ENCODE data around the gene AK1.

AK1 gene

DNA sequence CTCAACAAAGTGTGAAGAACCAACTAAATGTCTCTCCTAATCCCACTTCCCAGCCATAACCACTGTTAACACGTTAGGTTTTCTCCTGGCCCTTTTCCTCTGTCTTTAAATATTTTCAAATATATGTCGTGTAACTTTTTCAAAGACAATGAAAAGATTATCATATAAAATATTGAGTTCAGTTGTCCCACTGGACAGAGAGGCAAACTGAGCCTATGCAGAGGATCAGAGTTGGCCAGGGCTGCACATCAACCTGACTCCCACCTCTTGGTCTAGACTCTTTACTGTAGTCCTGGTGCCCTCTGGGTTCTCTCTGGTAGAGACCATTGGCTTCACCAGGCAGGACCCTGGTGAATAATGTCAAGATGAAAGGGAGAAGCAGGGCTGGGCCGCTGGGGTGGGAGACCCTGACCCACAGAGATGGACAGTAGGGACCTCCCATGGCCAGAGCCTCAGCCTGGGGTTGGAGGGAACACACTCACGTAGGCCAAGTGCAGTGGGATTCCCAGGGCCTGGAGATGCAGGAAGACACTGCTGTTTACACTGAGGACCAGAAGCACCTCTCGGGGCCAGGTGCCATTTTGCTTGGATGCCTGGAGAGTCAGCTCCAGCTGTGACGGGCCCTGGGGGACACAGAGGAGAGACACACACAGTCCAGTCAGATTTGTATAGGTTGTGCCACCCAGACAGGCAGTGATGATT lies 48.1 kb downstream of the AK1 start:
- peak overlapping the region in 2 of 11 experiments; percentile 3 to 49; a peak in 2 of 22 replicates for H3K9ac ChIP-seq
- no peaks in the 10 kb centered on the region for H3K9me3 ChIP-seq (replicated peaks in 1 of 11)
- no peak overlapping the region for H3K27ac ChIP-seq
- peaks cover 0 to 50% (median 14%) of the 10 kb centered on the region in 11 experiments; a peak in 10 of 22 replicates for H4K20me1 ChIP-seq
- no peaks in the 10 kb centered on the region for H3K27me3 ChIP-seq
- H3K4me2 ChIP-seq: peak overlapping the region in 7 of 11 experiments; percentile 2 to 31 (median 12); a peak in 5 of 22 replicates
- no peak for TF ChIP-seq Cebpa-rat (IDR thresholded peaks at IDR 0.05)
- peaks cover 44 to 95% (median 85%) of the 10 kb centered on the region in 10 experiments for H3K4me1 ChIP-seq
- peaks cover 51 to 82% (median 65%) of the 10 kb centered on the region in 11 experiments for H3K36me3 ChIP-seq
- no peak overlapping the region for H3K4me3 ChIP-seq

DNA sequence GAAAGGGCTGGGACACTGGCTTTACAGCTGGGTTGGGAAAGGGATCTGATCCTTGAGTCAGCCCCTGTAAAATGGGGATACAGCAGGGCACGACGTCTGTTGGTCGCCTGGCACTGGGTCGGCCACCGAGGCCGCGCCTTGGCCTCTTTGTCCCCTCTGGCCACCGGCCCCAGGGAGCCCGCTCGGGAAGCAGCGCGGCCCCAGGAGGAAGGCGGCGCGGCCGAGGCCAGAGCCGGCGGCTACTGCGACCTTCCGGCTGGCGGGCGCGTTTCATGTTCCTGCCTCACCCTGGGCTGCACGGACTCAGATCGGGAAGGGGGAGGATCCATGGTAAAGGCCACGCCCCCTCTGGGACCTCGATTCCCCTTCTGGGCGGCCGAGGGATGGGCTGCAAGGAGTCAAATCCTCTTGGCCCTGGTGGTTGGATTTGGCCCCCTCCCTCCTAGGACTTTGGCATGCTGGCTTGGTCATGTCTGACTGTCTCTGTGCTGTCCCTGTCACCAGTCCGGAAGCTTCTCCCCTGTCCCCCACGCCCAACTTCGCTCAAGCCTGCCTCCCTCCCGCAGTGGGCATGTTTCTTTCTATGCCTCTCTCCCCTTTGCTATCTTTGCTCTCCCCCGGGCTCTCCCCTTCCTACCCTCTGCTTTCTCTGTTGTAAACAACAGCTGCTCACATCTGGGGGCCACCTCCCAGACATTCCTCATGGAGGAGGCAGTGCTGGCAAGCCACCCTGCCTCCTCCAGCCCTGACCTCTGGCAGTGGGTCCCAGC lies 49.0 kb downstream of the AK1 start:
- no peak for TF ChIP-seq Cebpa-rat (IDR thresholded peaks at IDR 0.05)
- peak overlapping the region in 4 of 11 experiments; percentile 10 to 29 (median 18); a peak in 3 of 22 replicates for H3K4me2 ChIP-seq

DNA sequence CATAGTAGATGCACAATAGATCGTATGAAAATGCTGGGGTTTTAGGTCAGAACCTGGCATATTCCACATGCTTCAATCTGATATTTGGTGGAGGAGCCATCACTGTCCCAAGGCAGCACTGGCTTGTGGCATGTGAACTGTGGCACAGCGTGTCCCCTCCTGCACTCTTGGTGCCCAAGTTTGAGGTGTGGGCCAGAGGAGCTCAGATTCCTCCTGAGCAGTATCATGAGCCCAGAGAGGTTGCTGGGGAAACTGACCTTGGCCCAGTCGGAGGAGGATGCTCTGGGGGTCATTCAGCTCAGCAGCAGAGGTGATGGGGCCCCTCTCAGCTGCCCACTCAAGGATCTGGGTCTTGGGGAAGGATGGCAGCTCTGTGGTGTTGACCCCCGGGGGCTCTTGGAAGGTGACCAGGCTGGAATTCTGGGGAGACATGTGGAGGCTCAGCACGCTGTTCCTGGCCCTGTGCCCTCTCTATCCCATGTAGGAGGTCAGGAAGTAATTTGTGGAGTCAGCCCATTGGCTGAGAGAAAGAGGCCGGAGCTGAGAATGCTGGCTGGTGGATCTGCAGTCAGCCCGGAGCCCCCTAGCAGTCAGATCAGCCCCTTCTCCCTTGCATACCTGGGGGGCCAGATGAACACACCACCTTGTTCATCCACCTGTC lies 51.1 kb downstream of the AK1 start:
- TF ChIP-seq Cebpa-rat (IDR thresholded peaks at IDR 0.05): no peak
- H3K27me3 ChIP-seq: no peaks in the 10 kb centered on the region
- peaks cover 0 to 54% (median 14%) of the 10 kb centered on the region in 11 experiments; a peak in 10 of 22 replicates for H4K20me1 ChIP-seq
- peak overlapping the region in 9 of 11 experiments; percentile 4 to 64 (median 39); a peak in 15 of 22 replicates for H3K4me2 ChIP-seq
- no peak overlapping the region for H3K4me3 ChIP-seq
- no peak overlapping the region for H3K27ac ChIP-seq
- no peaks in the 10 kb centered on the region for H3K9me3 ChIP-seq (replicated peaks in 1 of 11)
- peaks cover 21 to 66% (median 56%) of the 10 kb centered on the region in 10 experiments for H3K4me1 ChIP-seq
- H3K9ac ChIP-seq: peak overlapping the region in 4 of 11 experiments; percentile 3 to 17 (median 15); a peak in 5 of 22 replicates
- peaks cover 60 to 98% (median 82%) of the 10 kb centered on the region in 11 experiments for H3K36me3 ChIP-seq

More for the DNA sequence above, 49.0 kb downstream of the AK1 start:
- peak overlapping the region in 2 of 11 experiments; percentile 3 to 49; a peak in 2 of 22 replicates for H3K9ac ChIP-seq
- H3K9me3 ChIP-seq (replicated peaks in 1 of 11): no peaks in the 10 kb centered on the region
- peaks cover 0 to 49% (median 14%) of the 10 kb centered on the region in 11 experiments; a peak in 10 of 22 replicates for H4K20me1 ChIP-seq
- H3K36me3 ChIP-seq: peaks cover 59 to 91% (median 74%) of the 10 kb centered on the region in 11 experiments
- H3K4me3 ChIP-seq: no peak overlapping the region
- peaks cover 37 to 87% (median 76%) of the 10 kb centered on the region in 10 experiments for H3K4me1 ChIP-seq
- peak overlapping the region in 2 of 11 experiments; percentile 10 to 27; a peak in 2 of 22 replicates for H3K27ac ChIP-seq
- no peaks in the 10 kb centered on the region for H3K27me3 ChIP-seq

DNA sequence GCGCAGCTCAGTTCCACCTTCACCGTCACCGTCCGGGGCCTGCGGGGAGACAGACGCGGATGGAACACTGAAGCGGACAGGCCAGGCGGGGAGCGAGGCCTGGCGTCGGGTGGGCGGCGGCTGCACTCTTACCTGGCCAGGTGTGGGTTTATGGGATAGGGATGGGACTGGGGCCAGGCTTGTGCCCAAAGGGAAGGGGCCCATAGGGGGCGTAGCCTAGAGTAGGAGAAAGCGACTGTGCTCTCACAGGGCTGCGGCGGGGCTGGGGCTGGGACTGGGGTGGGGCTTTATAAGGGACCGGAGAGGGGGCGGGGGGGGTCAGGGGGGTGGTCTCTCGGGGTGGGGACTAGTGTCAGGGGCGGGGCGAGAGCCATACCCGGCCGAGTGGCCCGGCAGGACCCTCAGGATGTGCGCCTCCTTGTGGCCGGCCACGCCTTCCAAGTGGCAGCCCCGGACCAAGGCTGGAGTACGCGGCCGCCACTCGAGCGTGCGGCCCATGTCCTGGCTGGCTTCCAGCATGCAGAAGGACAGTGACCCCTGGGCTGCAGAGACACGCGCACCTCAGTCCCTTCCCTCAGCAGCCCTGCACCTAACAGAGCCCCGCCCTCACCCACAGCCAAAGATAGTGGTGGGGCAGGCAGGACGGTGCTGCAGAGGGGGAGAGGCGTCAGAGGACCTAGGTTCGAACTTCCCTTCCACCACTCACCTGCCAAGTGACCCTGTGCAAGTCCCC lies 52.0 kb downstream of the AK1 start:
- Histone ChIP-seq H3K4me3 (no peak overlapping the region), H3K36me3 (peaks cover 65 to 98% (median 90%) of the 10 kb centered on the region in 11 experiments), H3K4me2 (peak overlapping the region in 9 of 11 experiments; percentile 4 to 64 (median 39); a peak in 14 of 22 replicates), H3K27ac (no peak overlapping the region), H3K9ac (peak overlapping the region in 2 of 11 experiments; percentile 11 to 16; a peak in 2 of 22 replicates), H3K9me3 (replicated peaks in 1 of 11) (no peaks in the 10 kb centered on the region), H3K27me3 (no peaks in the 10 kb centered on the region), H3K4me1 (peaks cover 21 to 60% (median 47%) of the 10 kb centered on the region in 10 experiments), H4K20me1 (peaks cover 0 to 61% (median 14%) of the 10 kb centered on the region in 11 experiments; a peak in 10 of 22 replicates)
- no peak for TF ChIP-seq Cebpa-rat (IDR thresholded peaks at IDR 0.05)

DNA sequence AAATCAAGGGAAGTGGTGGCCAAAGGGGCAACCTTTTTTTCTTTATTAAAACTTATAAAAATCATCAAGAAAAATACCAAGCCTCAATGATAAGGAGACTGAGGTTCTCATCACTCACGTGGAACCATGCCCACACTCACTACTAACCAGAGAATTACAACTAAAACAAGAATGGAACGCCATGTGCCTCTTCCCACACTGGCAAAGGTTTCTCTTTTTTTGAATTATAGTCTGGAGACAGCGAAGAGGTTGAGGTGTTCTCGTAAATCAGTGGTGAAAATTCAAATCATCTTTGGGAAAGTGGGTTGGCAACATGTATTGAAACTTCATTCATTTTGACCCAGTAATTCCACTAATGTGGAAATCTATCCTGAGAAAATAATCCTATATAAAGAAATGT lies 55.4 kb downstream of the AK1 start:
- no peaks in the 10 kb centered on the region for H3K27me3 ChIP-seq
- no peak overlapping the region for H3K27ac ChIP-seq
- no peaks in the 10 kb centered on the region for H3K9me3 ChIP-seq (replicated peaks in 1 of 11)
- H3K36me3 ChIP-seq: peaks cover 67 to 98% (median 92%) of the 10 kb centered on the region in 11 experiments
- H3K9ac ChIP-seq: no peak overlapping the region
- peaks cover 15 to 47% (median 32%) of the 10 kb centered on the region in 10 experiments; a peak in 19 of 20 replicates for H3K4me1 ChIP-seq
- no peak overlapping the region for H3K4me3 ChIP-seq
- no peak for TF ChIP-seq Cebpa-rat (IDR thresholded peaks at IDR 0.05)
- H3K4me2 ChIP-seq: no peak overlapping the region
- peaks cover 4 to 73% (median 18%) of the 10 kb centered on the region in 11 experiments; a peak in 16 of 22 replicates for H4K20me1 ChIP-seq

DNA sequence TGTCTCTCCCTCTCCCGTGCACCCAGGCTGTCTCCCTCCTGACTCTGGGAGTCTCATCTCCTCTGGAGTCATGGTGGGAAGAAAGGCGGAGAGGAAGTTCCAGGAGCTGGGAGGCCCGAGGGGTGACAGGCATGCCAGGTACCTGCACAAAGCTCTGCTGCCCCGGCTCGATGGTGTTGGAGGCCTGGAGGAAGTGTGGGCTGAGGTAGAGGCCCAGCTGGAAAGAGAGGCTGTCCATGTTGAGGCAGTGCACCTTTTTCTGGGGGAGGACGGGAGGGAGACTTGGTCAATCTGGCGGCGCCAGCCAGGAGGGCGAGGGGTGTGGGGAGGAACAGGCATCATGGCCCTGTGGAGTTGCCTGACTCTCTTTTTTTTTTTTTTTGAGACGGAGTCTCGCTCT lies 58.9 kb downstream of the AK1 start:
- H3K27ac ChIP-seq: no peak overlapping the region
- no peaks in the 10 kb centered on the region for H3K27me3 ChIP-seq
- no peaks in the 10 kb centered on the region for H3K9me3 ChIP-seq (replicated peaks in 1 of 11)
- peaks cover 32 to 77% (median 47%) of the 10 kb centered on the region in 11 experiments; a peak in 20 of 22 replicates for H4K20me1 ChIP-seq
- no peak overlapping the region for H3K9ac ChIP-seq
- H3K4me1 ChIP-seq: peaks cover 0 to 37% (median 15%) of the 10 kb centered on the region in 10 experiments; a peak in 9 of 20 replicates
- no peak overlapping the region for H3K4me3 ChIP-seq
- 0 out of 22 replicates have a peak overlapping the region, but pooled peaks of 1 of the 11 experiments have one; percentile 7 for H3K4me2 ChIP-seq
- peaks cover 70 to 100% (median 95%) of the 10 kb centered on the region in 11 experiments for H3K36me3 ChIP-seq
- no peak for TF ChIP-seq Cebpa-rat (IDR thresholded peaks at IDR 0.05)

DNA sequence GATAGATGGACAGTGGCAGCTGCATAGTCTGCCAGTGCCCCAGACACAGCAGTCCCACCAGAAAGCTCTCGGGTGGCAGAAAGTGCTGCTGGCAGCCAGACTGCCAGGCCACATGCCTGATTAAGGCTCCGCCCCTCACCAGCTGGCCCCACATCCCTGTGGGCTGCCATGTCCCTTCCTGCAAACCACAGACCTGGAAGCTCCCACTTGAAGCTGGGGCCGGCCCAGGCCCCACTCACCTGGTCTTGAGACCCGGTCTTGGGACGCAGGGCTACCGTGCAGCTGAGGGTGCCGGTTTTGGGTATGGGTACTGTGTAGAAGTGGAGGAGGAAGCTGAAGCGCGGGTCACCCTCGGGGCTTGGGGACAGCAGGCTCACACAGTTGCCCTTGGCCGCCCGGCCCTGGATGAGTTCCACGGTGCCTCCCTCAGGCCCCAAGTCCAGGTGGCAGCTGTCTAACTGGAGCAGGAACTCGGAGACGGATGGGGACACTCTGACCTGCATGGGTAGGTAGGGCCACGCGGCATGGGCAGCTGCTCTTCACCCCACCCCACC lies 59.5 kb downstream of the AK1 start:
- Histone ChIP-seq H3K36me3 (peaks cover 75 to 100% (median 96%) of the 10 kb centered on the region in 11 experiments), H3K4me3 (no peak overlapping the region), H3K4me1 (peaks cover 0 to 37% (median 15%) of the 10 kb centered on the region in 10 experiments; a peak in 9 of 20 replicates), H3K27ac (peak overlapping the region in 3 of 11 experiments; percentile 28 to 59 (median 40); a peak in 4 of 22 replicates), H3K9ac (peak overlapping the region in 6 of 11 experiments; percentile 3 to 56 (median 32); a peak in 6 of 22 replicates), H3K4me2 (peak overlapping the region in 4 of 11 experiments; percentile 7 to 16 (median 13); a peak in 2 of 22 replicates), H3K9me3 (replicated peaks in 1 of 11) (no peaks in the 10 kb centered on the region), H3K27me3 (no peaks in the 10 kb centered on the region), H4K20me1 (peaks cover 36 to 82% (median 50%) of the 10 kb centered on the region in 11 experiments; a peak in 20 of 22 replicates)
- TF ChIP-seq Cebpa-rat (IDR thresholded peaks at IDR 0.05): no peak

Data from BLaER1 treated with 17β-estradiol and CSF1 and Interleukin-3, amounts not matched to agents 10 nM and 100 nM (cell line).